ENCODE results near the gene TDO2.
"Not testable (repeated sequence)": the region's sequence is repeated elsewhere in the genome, so short reads cannot be mapped to it uniquely, and the experiment has no call there.

The TDO2 gene

GRCh38 chr4:155903453-155903852, at the start of gene TDO2:
Gene TDO2, plus strand, starts transcription at chr4:155903696. Its CDS starts 63 bp downstream, at chr4:155903759.
- no peak for DNase-seq (ENCODE audit: low spot score)

- no peak for DNase-seq (ENCODE audit: low spot score)
Observed at GRCh38 chr4:155854582-155855226, 48.8 kb upstream of the TDO2 start.

- DNase-seq (ENCODE audit: low spot score) = no peak
Observed at GRCh38 chr4:155855897-155856296, 47.6 kb upstream of the TDO2 start.

- no peak for DNase-seq (ENCODE audit: low spot score)
Observed at GRCh38 chr4:155866177-155866576, 37.3 kb upstream of the TDO2 start, which contains the start of gene ASIC5. Gene ASIC5, minus strand, starts transcription at chr4:155866277. Its CDS starts 51 bp downstream, at chr4:155866226.

- DNase-seq (ENCODE audit: low spot score) = no peak
Observed at GRCh38 chr4:155875878-155876277, 27.6 kb upstream of the TDO2 start.

- no peak for DNase-seq (ENCODE audit: low spot score)
Observed at GRCh38 chr4:155877971-155878370, 25.5 kb upstream of the TDO2 start.

- no peak for DNase-seq (ENCODE audit: low spot score)
Observed at GRCh38 chr4:155878611-155879010, 24.9 kb upstream of the TDO2 start.

- DNase-seq (ENCODE audit: low spot score) = no peak
Observed at GRCh38 chr4:155879767-155880166, 23.7 kb upstream of the TDO2 start.

GRCh38 chr4:155881555-155881954, 21.9 kb upstream of the TDO2 start:
- no peak for DNase-seq (ENCODE audit: low spot score)

GRCh38 chr4:155883895-155884294, 19.6 kb upstream of the TDO2 start:
- no peak for DNase-seq (ENCODE audit: low spot score)

- DNase-seq (ENCODE audit: low spot score) = no peak
Observed at GRCh38 chr4:155885666-155886065, 17.8 kb upstream of the TDO2 start.

GRCh38 chr4:155887045-155887444, 16.5 kb upstream of the TDO2 start:
- DNase-seq (ENCODE audit: low spot score) = no peak

GRCh38 chr4:155887847-155888570, 15.5 kb upstream of the TDO2 start:
- no peak for DNase-seq (ENCODE audit: low spot score)

GRCh38 chr4:155889031-155889793, 14.3 kb upstream of the TDO2 start:
- DNase-seq (ENCODE audit: low spot score) = no peak

GRCh38 chr4:155889946-155890345, 13.6 kb upstream of the TDO2 start:
- DNase-seq (ENCODE audit: low spot score) = no peak

- no peak for DNase-seq (ENCODE audit: low spot score)
Observed at GRCh38 chr4:155891058-155891457, 12.4 kb upstream of the TDO2 start.

GRCh38 chr4:155898371-155898770, 5.1 kb upstream of the TDO2 start:
- not testable (repeated sequence) for DNase-seq (ENCODE audit: low spot score)

- DNase-seq (ENCODE audit: low spot score) = no peak
Observed at GRCh38 chr4:155899891-155900290, 3.6 kb upstream of the TDO2 start.

GRCh38 chr4:155900381-155900780, 3.1 kb upstream of the TDO2 start:
- no peak for DNase-seq (ENCODE audit: low spot score)

GRCh38 chr4:155901013-155901412, 2.5 kb upstream of the TDO2 start:
- DNase-seq (ENCODE audit: low spot score) = no peak

GRCh38 chr4:155904331-155904730, 835 bp downstream of the TDO2 start:
- DNase-seq (ENCODE audit: low spot score) = no peak

GRCh38 chr4:155906554-155907247, 3.2 kb downstream of the TDO2 start:
- DNase-seq (ENCODE audit: low spot score) = no peak
